Measurements from ENCODE around the gene FOLR3.
"Not testable (repeated sequence)": the region's sequence is repeated elsewhere in the genome, so short reads cannot be mapped to it uniquely, and the experiment has no call there.

Gene FOLR3

GRCh38 chr11:72123117-72123653 lies 12.3 kb upstream of the FOLR3 start:
- DNase-seq (ENCODE audit: low spot score): no peak

GRCh38 chr11:72124046-72124445 lies 11.5 kb upstream of the FOLR3 start:
- DNase-seq (ENCODE audit: low spot score): no peak

DNA sequence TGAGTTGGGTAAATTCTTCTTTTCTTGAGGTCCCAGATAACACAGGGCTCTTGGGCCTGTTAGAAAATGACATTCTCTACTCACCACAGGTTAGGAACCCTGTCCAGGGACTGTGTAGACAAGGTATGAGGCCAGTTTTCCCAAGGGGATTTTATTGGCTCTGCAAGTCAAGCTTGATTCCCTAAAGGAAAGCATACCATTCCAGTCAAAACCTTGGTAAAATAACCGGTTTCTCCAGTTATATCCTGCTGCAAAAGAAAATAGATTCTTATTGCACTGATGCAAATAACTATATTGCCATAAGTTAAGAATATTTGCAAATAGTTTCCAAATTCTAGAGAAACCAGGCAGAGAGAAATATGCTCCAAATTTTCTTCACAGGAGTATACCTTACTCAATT lies 9.6 kb upstream of the FOLR3 start:
- DNase-seq (ENCODE audit: low spot score): no peak

- DNase-seq (ENCODE audit: low spot score): no peak
Measured at GRCh38 chr11:72127923-72128322, 7.6 kb upstream of the FOLR3 start.

DNA sequence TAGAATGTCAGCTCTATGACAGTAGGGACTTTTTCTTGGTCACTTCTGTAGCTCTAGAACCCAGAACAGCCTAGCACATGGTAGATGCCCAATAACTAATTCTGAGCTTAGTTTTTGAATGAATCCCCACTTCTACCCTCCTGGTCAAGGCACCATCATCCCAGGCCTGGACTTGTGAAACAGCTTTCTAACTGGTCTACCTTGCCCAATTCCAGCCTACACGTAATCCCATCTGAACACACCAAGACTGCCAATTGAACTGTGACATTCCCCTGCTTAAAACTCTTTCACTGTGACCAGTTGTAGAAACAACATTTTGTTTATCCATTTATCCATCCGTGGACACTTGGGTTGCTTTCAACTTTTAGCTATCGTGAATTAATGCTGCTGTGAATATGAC lies 6.1 kb upstream of the FOLR3 start:
- DNase-seq (ENCODE audit: low spot score): no peak

DNA sequence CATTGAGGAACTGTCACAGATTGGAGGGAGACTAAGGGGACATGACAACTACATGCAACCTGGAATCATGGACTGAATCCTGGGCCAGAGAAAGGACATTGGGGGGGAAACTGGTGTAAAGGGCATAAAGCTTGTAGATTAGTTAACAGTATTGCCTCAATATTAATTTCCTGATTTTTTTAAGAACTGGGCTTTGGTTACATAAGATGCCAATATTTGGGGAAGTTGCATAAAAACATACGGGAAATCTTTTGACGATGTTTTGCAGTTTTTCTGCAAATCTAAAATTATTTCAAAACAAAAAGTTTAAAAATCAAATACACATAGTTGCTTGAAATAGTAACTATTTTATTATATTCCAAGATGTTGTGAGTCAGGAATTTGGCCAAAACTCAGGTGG lies 2.9 kb upstream of the FOLR3 start:
- no peak for DNase-seq (ENCODE audit: low spot score)

GRCh38 chr11:72135891-72136683 lies 562 bp downstream of the FOLR3 start:
- peak; percentile 34 for DNase-seq (ENCODE audit: low spot score)

DNA sequence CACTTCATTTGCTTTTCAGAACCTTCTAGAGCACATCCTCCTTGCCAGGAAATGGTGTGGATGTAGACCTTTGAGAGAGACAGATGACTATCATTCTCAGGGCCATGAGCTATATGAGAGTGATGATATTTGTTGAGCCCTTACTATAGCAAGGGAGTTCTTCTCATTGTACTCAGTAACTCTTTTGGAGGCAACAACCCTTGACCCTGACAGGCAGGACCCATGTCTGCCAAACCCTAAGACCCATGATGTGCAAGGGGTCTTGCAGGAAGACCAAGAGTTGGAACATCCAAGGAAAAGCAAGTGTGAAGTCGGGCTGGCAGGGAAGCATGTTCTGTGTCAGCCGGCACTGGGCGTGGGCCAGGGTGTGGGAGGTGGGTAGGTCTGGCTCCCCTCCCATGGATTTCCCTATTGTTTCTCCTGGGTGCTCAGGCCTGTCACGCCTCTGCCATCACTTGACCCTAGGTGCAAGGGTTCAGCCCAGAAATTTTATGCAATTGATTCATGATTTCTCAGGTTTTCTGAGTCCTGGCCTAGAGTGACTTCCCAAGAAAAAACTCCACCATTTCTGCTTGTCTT lies 1.2 kb downstream of the FOLR3 start:
- no peak for DNase-seq (ENCODE audit: low spot score)

- DNase-seq (ENCODE audit: low spot score): peak; percentile 59
Measured at GRCh38 chr11:72138821-72139390, 3.4 kb downstream of the FOLR3 start.

GRCh38 chr11:72139500-72139899 lies 4.0 kb downstream of the FOLR3 start:
- DNase-seq (ENCODE audit: low spot score): no peak

DNA sequence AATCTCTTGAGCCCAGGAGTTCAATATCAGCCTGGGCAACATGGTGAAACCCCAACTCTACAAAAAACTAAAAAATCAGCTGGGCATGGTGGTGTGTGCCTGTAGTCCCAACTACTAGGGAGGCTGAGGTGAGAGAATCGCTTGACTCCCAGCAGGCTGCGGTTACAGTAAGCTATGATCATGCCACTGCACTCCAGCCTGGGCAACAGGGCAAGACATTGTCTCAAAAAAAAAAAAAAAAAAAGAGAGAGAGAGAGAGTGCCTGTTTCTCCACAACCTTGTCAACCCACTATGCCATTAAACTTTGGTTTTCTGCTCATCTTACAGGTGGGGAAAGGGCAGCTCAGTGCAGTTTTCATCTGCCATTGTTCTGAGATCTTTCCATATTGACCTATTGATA lies 5.1 kb downstream of the FOLR3 start:
- no peak for DNase-seq (ENCODE audit: low spot score)

- DNase-seq (ENCODE audit: low spot score): peak; percentile 90
Measured at GRCh38 chr11:72141066-72141465, 5.5 kb downstream of the FOLR3 start.

GRCh38 chr11:72142086-72142485 lies 6.6 kb downstream of the FOLR3 start:
- DNase-seq (ENCODE audit: low spot score): peak; percentile 31

DNA sequence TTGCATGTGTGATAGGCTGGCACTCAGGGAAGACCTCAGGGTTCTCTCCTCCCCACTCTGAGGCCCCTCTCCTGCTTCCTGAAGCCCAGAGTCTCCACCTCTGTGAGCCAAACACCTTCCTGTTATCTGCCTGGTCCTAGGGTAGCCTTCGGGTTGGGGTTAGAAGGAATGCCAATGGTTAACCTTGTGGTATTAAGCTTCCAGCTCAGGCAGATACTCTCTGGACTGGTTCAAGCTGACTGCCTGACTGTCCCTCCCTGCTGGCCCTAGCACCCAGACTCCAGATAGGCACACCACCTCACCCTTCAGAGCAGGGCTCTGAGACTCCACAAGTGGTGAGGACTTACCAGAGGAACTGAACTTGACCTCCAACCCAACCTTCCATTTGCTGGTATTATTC lies 7.0 kb downstream of the FOLR3 start:
- DNase-seq (ENCODE audit: low spot score): peak; percentile 61

DNA sequence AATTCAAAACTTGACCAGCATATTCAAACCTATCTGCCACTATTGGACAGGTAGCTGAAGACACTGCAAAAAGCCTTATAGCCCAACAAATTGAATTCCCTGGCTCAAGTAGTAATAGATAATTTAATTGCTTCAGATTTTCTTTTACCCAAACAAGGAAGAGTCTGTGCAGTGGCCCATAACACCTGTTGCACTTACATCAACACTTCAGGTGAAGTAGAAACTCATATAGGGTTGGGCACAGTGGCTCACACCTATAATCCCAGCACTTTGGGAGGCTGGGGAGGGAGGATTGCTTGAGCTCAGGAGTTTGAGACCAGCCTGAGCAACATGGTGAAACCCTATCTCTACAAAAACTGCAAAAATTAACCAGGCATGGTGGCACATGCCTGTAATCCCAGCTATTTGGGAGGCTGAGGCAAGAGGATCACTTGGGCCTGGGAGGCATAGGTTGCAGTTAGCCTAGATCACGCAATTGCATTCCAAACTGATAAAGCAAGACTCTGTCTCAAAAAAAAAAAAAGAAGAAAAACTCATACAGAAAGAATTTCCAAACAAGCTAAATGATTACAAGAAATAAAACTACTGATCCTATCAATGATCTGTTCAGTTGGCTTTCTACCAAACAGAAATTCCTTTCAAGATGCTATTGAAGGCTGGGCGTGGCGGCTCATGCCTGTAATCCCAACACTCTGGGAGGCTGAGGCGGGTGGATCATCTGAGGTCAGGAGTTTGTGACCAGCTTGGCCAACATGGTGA lies 9.5 kb downstream of the FOLR3 start:
- DNase-seq (ENCODE audit: low spot score): peak; percentile 97

DNA sequence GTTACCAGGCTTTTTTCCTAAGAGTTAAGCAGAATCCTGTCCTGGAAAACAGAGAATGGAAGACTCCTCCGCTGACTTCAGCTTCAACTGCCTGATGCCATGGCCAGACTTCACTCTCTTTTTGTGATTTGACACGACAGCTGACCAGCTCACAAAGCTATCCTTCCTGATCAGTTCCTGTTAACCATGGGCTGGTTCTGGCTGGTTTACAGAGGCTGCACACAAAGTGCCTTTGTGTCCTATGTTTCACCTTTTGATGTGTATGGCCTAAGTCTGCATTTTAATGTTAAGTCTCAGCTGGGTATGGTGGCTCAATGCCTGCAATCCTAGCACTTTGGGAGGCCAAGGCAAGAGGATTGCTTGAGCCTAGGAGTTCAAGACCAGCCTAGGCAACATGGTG lies 11.1 kb downstream of the FOLR3 start:
- no peak for DNase-seq (ENCODE audit: low spot score)

- DNase-seq (ENCODE audit: low spot score): no peak
Measured at GRCh38 chr11:72150882-72151281, 15.4 kb downstream of the FOLR3 start.

GRCh38 chr11:72153874-72154273 lies 18.3 kb downstream of the FOLR3 start:
- not testable (repeated sequence) for DNase-seq (ENCODE audit: low spot score)

- DNase-seq (ENCODE audit: low spot score): no peak
Measured at GRCh38 chr11:72154816-72155215, 19.3 kb downstream of the FOLR3 start.

- no peak for DNase-seq (ENCODE audit: low spot score)
Measured at GRCh38 chr11:72155751-72156150, 20.2 kb downstream of the FOLR3 start.

DNA sequence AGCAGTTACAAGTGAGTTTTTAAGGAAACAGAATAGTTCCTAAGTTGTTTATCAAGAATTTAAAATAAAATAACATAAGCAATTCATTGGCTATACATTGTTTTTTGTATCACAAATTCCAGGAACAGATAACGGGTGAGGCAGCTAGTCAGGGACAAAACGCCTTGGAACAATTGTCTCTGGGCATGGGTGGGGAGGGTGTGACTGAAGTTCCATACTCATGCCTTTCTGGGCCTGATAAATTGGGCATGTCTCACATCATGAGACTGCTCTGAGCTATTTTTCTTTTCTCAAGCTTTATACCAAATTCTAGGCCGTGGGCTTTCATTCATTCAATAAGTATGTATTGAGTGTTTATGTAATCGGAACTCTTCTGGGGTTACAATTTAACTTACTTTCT lies 21.6 kb downstream of the FOLR3 start:
- no peak for DNase-seq (ENCODE audit: low spot score)

- DNase-seq (ENCODE audit: low spot score): no peak
Measured at GRCh38 chr11:72160319-72160718, 24.8 kb downstream of the FOLR3 start.

All from kidney tubule cell (primary cell).